Gastroesophageal sphincter (tissue), 4 donors: ENCODE measurements around the gene DPPA4. TPM values are rescaled to one million over a fixed set of nuclear protein-coding genes. Genes with fewer than 3 reads are reported as not detected.

Experiments
- ATAC-seq: fragments of 150-250 bp; one replicate; pipeline ENCODE4 v1.9.1; 2016; ENCODE audit warnings: mild to moderate bottlenecking, moderate library complexity
- H3K27ac ChIP-seq, 4 donors: fragments of 200-600 bp; sonication (generic) in 3 of 4; 1 replicate in 3 of 4; 2 replicates in 1 of 4; pipeline ENCODE4 v1.5.1; 2016 to 2019
- H3K27me3 ChIP-seq: fragments of 200-600 bp; sonication (generic); one replicate; pipeline ENCODE4 v1.5.1; 2019
- H3K36me3 ChIP-seq, 2 donors: fragments of 200-600 bp; sonication (generic); one replicate each; pipeline ENCODE4 v1.5.1; 2019; ENCODE audit warnings: control low read depth in 1 of 2
- H3K4me1 ChIP-seq, 3 donors: fragments of 200-600 bp; sonication (generic); 1 replicate in 2 of 3; 2 replicates in 1 of 3; pipeline ENCODE4 v1.5.1; 2016 to 2019; ENCODE audit warnings: control low read depth in 2 of 3
- H3K4me3 ChIP-seq, 2 donors: fragments of 200-600 bp; sonication (generic); one replicate each; pipeline ENCODE4 v1.5.1; 2019; ENCODE audit warnings: mild to moderate bottlenecking in 1 of 2, moderate library complexity in 1 of 2
- H3K9me3 ChIP-seq, 3 donors: fragments of 200-600 bp; sonication (generic); one replicate each; pipeline ENCODE4 v1.5.1; 2017 to 2019; ENCODE audit warnings: control low read depth in 2 of 3
- CTCF ChIP-seq, 4 experiments: fragments of 200-600 bp in 2 of 4; fragments of 450-650 bp in 2 of 4; sonication (generic) in 1 of 4; IDR thresholded peaks; one replicate each; pipeline ENCODE4 v1.5.1; 2017 to 2019; ENCODE audit warnings: antibody characterized with exemption in 4 of 4, mild to moderate bottlenecking in 2 of 4, moderate library complexity in 2 of 4
- EP300 ChIP-seq: sonication (generic); formaldehyde crosslinking; IDR thresholded peaks from one replicate; pipeline ENCODE4 v1.6.1; 2017; ENCODE audit warnings: antibody characterized with exemption, mild to moderate bottlenecking
- POLR2A ChIP-seq, 2 donors: fragments of 450-650 bp; IDR thresholded peaks; one replicate each; pipeline ENCODE4 v1.6.1; 2017; ENCODE audit warnings: antibody characterized with exemption in 2 of 2, mild to moderate bottlenecking in 2 of 2, moderate library complexity in 1 of 2
- POLR2AphosphoS5 ChIP-seq: sonication (generic); formaldehyde crosslinking; IDR thresholded peaks from one replicate; pipeline ENCODE4 v1.6.1; 2017; ENCODE audit warnings: antibody characterized with exemption
- WGBS, 2 donors: methylation state at CpG; one replicate each; pipeline ENCODE4 v1.1.5; 2018; ENCODE audit warnings: low coverage in 1 of 2; 5-methylcytosine and 5-hydroxymethylcytosine counted together
- total RNA-seq, 4 donors: library from RNA; depleted of rRNA; stranded (reverse); fragments of >200 nt; gene quantifications; one replicate each; pipeline ENCODE4 v1.1.0, GENCODE V29; 2016

The DPPA4 gene
- total RNA-seq, 4 donors from 2014 or later: not detected

- no peak for ATAC-seq
- no peak for TF ChIP-seq POLR2AphosphoS5
- no peak for TF ChIP-seq POLR2A (IDR thresholded peaks at IDR 0.05)
- no peak for TF ChIP-seq EP300
- no peak for TF ChIP-seq CTCF (IDR thresholded peaks at IDR 0.05)
- WGBS, 2 donors: 60 to 86% methylated on average over 1 to 4 of the region's 4 CpGs
Measured at GRCh38 chr3:109338322-109338721, 976 bp upstream of the DPPA4 start.

GRCh38 chr3:109336291-109336861 is 970 bp downstream of the DPPA4 start:
- Histone ChIP-seq H3K4me3 (peak overlapping the region in 1 of 2 donors; percentile 39), H3K27ac (no peak overlapping the region), H3K27me3 (peaks cover 7% of the 10 kb centered on the region), H3K9me3 (no peaks in the 10 kb centered on the region), H3K4me1 (peaks cover 0 to 14% (median 0%) of the 10 kb centered on the region in 3 donors), H3K36me3 (no peaks in the 10 kb centered on the region)
- no peak for TF ChIP-seq POLR2AphosphoS5
- no peak for TF ChIP-seq EP300
- TF ChIP-seq POLR2A (IDR thresholded peaks at IDR 0.05): no peak
- TF ChIP-seq CTCF (IDR thresholded peaks at IDR 0.05): no peak
- ATAC-seq: no peak
- WGBS, 2 donors: 8 to 20% methylated on average over 10 to 14 of the region's 17 CpGs

More at GRCh38 chr3:109338322-109338721, 976 bp upstream of the DPPA4 start:
- H3K36me3 ChIP-seq: no peaks in the 10 kb centered on the region
- no peaks in the 10 kb centered on the region for H3K9me3 ChIP-seq
- peaks cover 7% of the 10 kb centered on the region for H3K27me3 ChIP-seq
- H3K27ac ChIP-seq: no peak overlapping the region
- peaks cover 0 to 14% (median 0%) of the 10 kb centered on the region in 3 donors for H3K4me1 ChIP-seq
- H3K4me3 ChIP-seq: no peak overlapping the region

- WGBS, 2 donors: 88% methylated on average over 1 of the region's 1 CpG; no CpG with 5 or more reads in 1 of the 2 donors
- TF ChIP-seq POLR2AphosphoS5: no peak
- no peaks in the 10 kb centered on the region for H3K9me3 ChIP-seq
Measured at GRCh38 chr3:109334572-109334971, 2.8 kb downstream of the DPPA4 start.

GRCh38 chr3:109331692-109332091 is 5.7 kb downstream of the DPPA4 start:
- no peak for ATAC-seq
- H3K36me3 ChIP-seq: no peaks in the 10 kb centered on the region

More at GRCh38 chr3:109334572-109334971, 2.8 kb downstream of the DPPA4 start:
- Histone ChIP-seq H3K4me1 (peaks cover 0 to 14% (median 0%) of the 10 kb centered on the region in 3 donors), H3K36me3 (no peaks in the 10 kb centered on the region), H3K27ac (no peak overlapping the region), H3K27me3 (peaks cover 7% of the 10 kb centered on the region), H3K4me3 (no peak overlapping the region)
- ATAC-seq: no peak

GRCh38 chr3:109330405-109330804 is 6.9 kb downstream of the DPPA4 start:
- H3K4me3 ChIP-seq: no peak overlapping the region
- H3K9me3 ChIP-seq: no peaks in the 10 kb centered on the region
- no peaks in the 10 kb centered on the region for H3K4me1 ChIP-seq
- no peak overlapping the region for H3K27ac ChIP-seq
- ATAC-seq: no peak
- H3K36me3 ChIP-seq: no peaks in the 10 kb centered on the region
- TF ChIP-seq EP300: no peak
- no peak for TF ChIP-seq CTCF (IDR thresholded peaks at IDR 0.05)
- TF ChIP-seq POLR2AphosphoS5: no peak
- no peak for TF ChIP-seq POLR2A (IDR thresholded peaks at IDR 0.05)
- H3K27me3 ChIP-seq: no peaks in the 10 kb centered on the region
- WGBS, 2 donors: 88 to 96% methylated on average over 5 to 6 of the region's 7 CpGs

More at GRCh38 chr3:109331692-109332091, 5.7 kb downstream of the DPPA4 start:
- H3K9me3 ChIP-seq: no peaks in the 10 kb centered on the region
- no peak overlapping the region for H3K27ac ChIP-seq
- peaks cover 0 to 10% (median 0%) of the 10 kb centered on the region in 3 donors for H3K4me1 ChIP-seq
- 82 to 85% methylated on average over 2 to 3 of the region's 5 CpGs for WGBS, 2 donors
- H3K4me3 ChIP-seq: no peak overlapping the region
- TF ChIP-seq POLR2A (IDR thresholded peaks at IDR 0.05): no peak
- no peak for TF ChIP-seq POLR2AphosphoS5
- no peak for TF ChIP-seq CTCF (IDR thresholded peaks at IDR 0.05)
- no peak for TF ChIP-seq EP300
- peaks cover 3% of the 10 kb centered on the region for H3K27me3 ChIP-seq
